ENCODE data around the gene EED.
A peak's percentile ranks its signal among the peaks of the same experiment; 100 is the strongest.

EED gene

GRCh38 chr11:86244522-86245368 lies at the start of gene EED:
TSS of gene EED (plus strand) at chr11:86244753. CDS start at chr11:86245230, 477 bp downstream.
- Histone ChIP-seq H3K4me3 (peak within 1 kb of the TSS; percentile 75 to 94 (median 85)), H3K4me2 (peak within 1 kb of the TSS; percentile 80 to 93 (median 90)), H3K4me1 (peaks cover 20 to 46% (median 35%) of the 10 kb centered on the region in 10 experiments), H3K36me3 (peaks cover 0 to 7% (median 0%) of the 10 kb centered on the region in 11 experiments; a peak in 4 of 22 replicates), H3K27me3 (no peaks in the 10 kb centered on the region), H3K27ac (peak within 1 kb of the TSS; percentile 88 to 99 (median 98)), H3K9me3 (replicated peaks in 1 of 11) (no peaks in the 10 kb centered on the region), H4K20me1 (peaks cover 20 to 46% (median 43%) of the 10 kb centered on the region in 11 experiments; a peak in 18 of 22 replicates), H3K9ac (peak within 1 kb of the TSS; percentile 85 to 98 (median 96))
- TF ChIP-seq Cebpa-rat (IDR thresholded peaks at IDR 0.05): no peak

- no peak for TF ChIP-seq Cebpa-rat (IDR thresholded peaks at IDR 0.05)
- Histone ChIP-seq H3K4me2 (peak overlapping the region in 4 of 11 experiments; percentile 24 to 93 (median 88); a peak in 7 of 22 replicates), H3K27me3 (no peaks in the 10 kb centered on the region), H3K4me3 (no peak overlapping the region), H3K4me1 (peaks cover 7 to 100% (median 24%) of the 10 kb centered on the region in 10 experiments; a peak in 19 of 20 replicates), H3K9ac (no peak overlapping the region), H3K27ac (peak overlapping the region in 1 of 11 experiments; percentile 84; a peak in 1 of 22 replicates), H4K20me1 (no peaks in the 10 kb centered on the region), H3K36me3 (no peaks in the 10 kb centered on the region), H3K9me3 (replicated peaks in 1 of 11) (no peaks in the 10 kb centered on the region)
These were observed 49.6 kb upstream of the EED start for GRCh38 chr11:86194998-86195397.

DNA sequence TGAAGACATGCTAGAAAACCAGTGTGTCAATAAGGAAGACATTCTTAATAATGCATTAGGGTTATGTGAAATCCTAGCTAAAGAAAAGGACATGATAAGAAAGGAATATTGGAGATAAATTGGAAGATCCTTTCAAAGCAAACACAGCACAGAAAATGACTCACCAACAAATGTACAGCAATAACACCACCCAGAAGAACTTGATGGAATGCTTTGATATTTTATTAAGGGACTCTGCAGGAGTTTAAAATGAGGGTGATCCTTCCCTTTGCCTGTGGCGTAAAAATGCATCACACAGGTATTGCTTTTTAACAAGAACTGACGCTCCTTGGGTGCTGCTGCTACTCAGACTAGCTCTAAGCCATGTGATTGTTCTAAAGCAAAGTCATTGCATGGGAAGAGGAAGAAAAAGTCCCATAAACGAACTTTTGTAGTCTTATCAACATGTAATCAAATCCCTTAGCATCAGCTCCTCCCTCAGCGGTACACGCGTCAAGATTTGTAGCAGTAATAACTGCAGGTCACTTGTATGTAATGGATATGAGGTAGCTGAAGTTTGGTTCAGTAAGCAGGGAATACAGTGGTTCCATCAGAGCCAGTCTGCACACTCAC lies 48.4 kb upstream of the EED start:
- H3K27me3 ChIP-seq: no peaks in the 10 kb centered on the region
- no peak for TF ChIP-seq Cebpa-rat (IDR thresholded peaks at IDR 0.05)
- H3K27ac ChIP-seq: no peak overlapping the region
- no peak overlapping the region for H3K4me3 ChIP-seq
- H3K4me1 ChIP-seq: peaks cover 7 to 100% (median 28%) of the 10 kb centered on the region in 10 experiments; a peak in 19 of 20 replicates
- no peaks in the 10 kb centered on the region for H4K20me1 ChIP-seq
- peaks cover 0 to 11% (median 0%) of the 10 kb centered on the region in 11 experiments; a peak in 1 of 22 replicates for H3K9me3 ChIP-seq (replicated peaks in 1 of 11)
- no peaks in the 10 kb centered on the region for H3K36me3 ChIP-seq
- no peak overlapping the region for H3K9ac ChIP-seq
- peak overlapping the region in 4 of 11 experiments; percentile 24 to 93 (median 88); a peak in 7 of 22 replicates for H3K4me2 ChIP-seq

DNA sequence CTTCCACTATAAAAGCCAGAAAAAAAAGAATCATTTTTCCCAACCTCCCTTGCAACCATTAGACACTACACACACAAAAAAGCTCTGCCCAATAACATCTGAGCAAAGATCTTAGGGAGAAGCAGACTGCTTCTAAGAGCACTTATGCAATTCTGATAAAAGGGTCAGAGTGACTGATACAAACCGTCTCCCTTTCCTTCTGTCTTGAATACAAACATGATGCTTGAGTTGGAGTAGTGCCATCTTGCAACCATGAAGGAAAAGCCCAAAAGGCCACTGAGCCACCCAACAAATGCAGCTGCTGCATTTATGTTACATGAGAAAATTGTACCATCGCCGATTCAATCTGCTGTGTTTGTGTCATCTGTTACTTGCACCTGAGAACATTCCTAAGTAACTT lies 47.6 kb upstream of the EED start:
- no peak overlapping the region for H3K9ac ChIP-seq
- H3K27ac ChIP-seq: peak overlapping the region in 1 of 11 experiments; percentile 24; a peak in 1 of 22 replicates
- H3K27me3 ChIP-seq: no peaks in the 10 kb centered on the region

DNA sequence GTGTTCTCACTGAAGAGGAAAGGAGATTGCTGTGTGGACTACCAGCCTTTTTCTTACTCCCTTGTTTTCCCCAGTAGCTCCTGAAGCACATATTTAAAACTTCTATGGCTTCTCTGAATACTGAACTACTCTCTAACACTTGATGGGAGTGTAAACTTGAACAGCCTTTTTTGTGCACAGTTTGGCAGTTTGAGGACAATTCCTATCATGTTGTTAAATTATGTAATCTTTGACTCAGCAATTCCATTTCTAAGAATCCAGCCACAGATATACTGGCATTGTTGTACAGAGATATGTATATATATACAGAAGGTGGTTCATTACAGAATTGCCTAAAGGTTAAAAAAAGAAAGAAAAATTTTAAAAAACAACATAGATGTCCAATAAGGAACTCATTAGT lies 47.1 kb upstream of the EED start:
- H3K27ac ChIP-seq: peak overlapping the region in 1 of 11 experiments; percentile 24; a peak in 1 of 22 replicates
- peaks cover 0 to 11% (median 0%) of the 10 kb centered on the region in 11 experiments; a peak in 1 of 22 replicates for H3K9me3 ChIP-seq (replicated peaks in 1 of 11)
- H3K36me3 ChIP-seq: no peaks in the 10 kb centered on the region
- H3K4me3 ChIP-seq: no peak overlapping the region
- H3K9ac ChIP-seq: peak overlapping the region in 1 of 11 experiments; percentile 50; a peak in 1 of 22 replicates
- H3K4me2 ChIP-seq: peak overlapping the region in 3 of 11 experiments; percentile 88 to 93 (median 89); a peak in 6 of 22 replicates
- H3K27me3 ChIP-seq: no peaks in the 10 kb centered on the region
- H3K4me1 ChIP-seq: peaks cover 13 to 97% (median 35%) of the 10 kb centered on the region in 10 experiments
- no peak for TF ChIP-seq Cebpa-rat (IDR thresholded peaks at IDR 0.05)
- H4K20me1 ChIP-seq: no peaks in the 10 kb centered on the region

More for the DNA sequence above, 47.6 kb upstream of the EED start:
- no peaks in the 10 kb centered on the region for H4K20me1 ChIP-seq
- H3K9me3 ChIP-seq (replicated peaks in 1 of 11): peaks cover 0 to 11% (median 0%) of the 10 kb centered on the region in 11 experiments; a peak in 1 of 22 replicates
- peaks cover 8 to 100% (median 35%) of the 10 kb centered on the region in 10 experiments for H3K4me1 ChIP-seq
- H3K36me3 ChIP-seq: no peaks in the 10 kb centered on the region
- H3K4me3 ChIP-seq: no peak overlapping the region
- H3K4me2 ChIP-seq: peak overlapping the region in 3 of 11 experiments; percentile 88 to 93 (median 89); a peak in 7 of 22 replicates
- no peak for TF ChIP-seq Cebpa-rat (IDR thresholded peaks at IDR 0.05)

DNA sequence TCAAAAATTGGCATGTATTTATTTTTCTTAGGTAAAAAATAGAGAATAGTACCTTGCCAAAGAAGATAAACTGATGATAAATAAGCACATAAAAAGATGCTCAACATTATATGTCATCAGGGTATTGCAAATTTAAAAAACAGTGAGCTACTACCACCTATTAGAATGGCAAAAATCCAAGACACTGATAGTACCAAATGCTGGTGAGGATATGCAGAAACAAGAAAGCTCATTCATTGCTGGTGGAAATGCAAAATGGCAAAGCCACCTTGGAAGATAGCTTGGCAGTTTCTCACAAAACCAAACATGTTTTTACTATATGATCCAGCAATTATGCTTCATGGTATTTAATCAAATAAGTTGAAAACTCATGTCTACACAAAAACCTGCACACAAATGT lies 46.4 kb upstream of the EED start:
- Histone ChIP-seq H3K36me3 (no peaks in the 10 kb centered on the region), H3K27me3 (no peaks in the 10 kb centered on the region), H3K4me3 (no peak overlapping the region), H3K4me2 (peak overlapping the region in 2 of 11 experiments; percentile 89 to 93; a peak in 4 of 22 replicates), H3K9ac (no peak overlapping the region), H3K4me1 (peaks cover 10 to 93% (median 31%) of the 10 kb centered on the region in 10 experiments), H3K9me3 (replicated peaks in 1 of 11) (peaks cover 0 to 11% (median 0%) of the 10 kb centered on the region in 11 experiments; a peak in 1 of 22 replicates), H4K20me1 (no peaks in the 10 kb centered on the region), H3K27ac (no peak overlapping the region)
- TF ChIP-seq Cebpa-rat (IDR thresholded peaks at IDR 0.05): no peak

- Histone ChIP-seq H3K4me1 (peaks cover 21 to 93% (median 32%) of the 10 kb centered on the region in 10 experiments), H3K4me3 (no peak overlapping the region), H4K20me1 (no peaks in the 10 kb centered on the region), H3K27ac (no peak overlapping the region; a peak in 1 of 22 replicates), H3K4me2 (peak overlapping the region in 2 of 11 experiments; percentile 73 to 83; a peak in 4 of 22 replicates), H3K9ac (no peak overlapping the region), H3K36me3 (no peaks in the 10 kb centered on the region), H3K9me3 (replicated peaks in 1 of 11) (peaks cover 0 to 11% (median 0%) of the 10 kb centered on the region in 11 experiments; a peak in 1 of 22 replicates), H3K27me3 (no peaks in the 10 kb centered on the region)
- no peak for TF ChIP-seq Cebpa-rat (IDR thresholded peaks at IDR 0.05)
These were observed 45.2 kb upstream of the EED start for GRCh38 chr11:86199354-86199753.

DNA sequence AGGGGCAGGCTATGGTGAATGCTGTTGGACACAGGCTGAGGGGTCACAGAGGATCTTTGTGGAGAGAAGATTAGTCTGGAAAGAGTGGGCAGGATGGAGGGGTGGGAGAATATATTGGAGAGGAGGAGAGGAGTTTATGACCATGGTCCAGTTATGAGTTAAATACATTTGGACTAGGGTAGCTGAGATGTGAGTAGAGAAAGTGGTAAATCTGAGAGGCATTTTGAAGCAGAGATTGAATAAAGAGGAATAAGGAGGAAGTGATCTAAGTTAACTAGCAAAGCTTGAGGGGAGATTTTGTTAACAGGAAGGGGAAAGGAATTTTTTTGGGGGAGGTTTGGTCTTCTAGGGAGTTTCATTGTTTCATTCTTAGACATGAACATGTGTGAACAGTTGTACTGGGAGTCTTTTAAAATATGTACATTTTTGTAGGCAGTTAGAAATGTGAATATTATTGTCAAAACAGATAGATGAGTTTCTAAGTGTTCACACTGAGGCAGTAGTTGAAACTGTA lies 43.1 kb upstream of the EED start:
- Histone ChIP-seq H3K36me3 (no peaks in the 10 kb centered on the region), H3K4me2 (peak overlapping the region; percentile 18 to 90 (median 78); a peak in 20 of 22 replicates), H3K27me3 (no peaks in the 10 kb centered on the region)

More for the DNA sequence above, 43.1 kb upstream of the EED start:
- TF ChIP-seq Cebpa-rat (IDR thresholded peaks at IDR 0.05): no peak
- H3K4me1 ChIP-seq: peaks cover 25 to 93% (median 42%) of the 10 kb centered on the region in 10 experiments
- peak overlapping the region in 9 of 11 experiments; percentile 86 to 96 (median 92); a peak in 18 of 22 replicates for H3K27ac ChIP-seq
- no peaks in the 10 kb centered on the region for H4K20me1 ChIP-seq
- H3K4me3 ChIP-seq: peak overlapping the region in 3 of 10 experiments; percentile 50 to 57 (median 51); a peak in 4 of 20 replicates
- peak overlapping the region in 6 of 11 experiments; percentile 19 to 90 (median 84); a peak in 7 of 22 replicates for H3K9ac ChIP-seq
- peaks cover 0 to 11% (median 0%) of the 10 kb centered on the region in 11 experiments; a peak in 2 of 22 replicates for H3K9me3 ChIP-seq (replicated peaks in 1 of 11)

All from BLaER1 treated with 17β-estradiol and CSF1 and Interleukin-3, amounts not matched to agents 10 nM and 100 nM (cell line).